ENCODE data around the gene AGAP3. TPM values are rescaled to one million over a fixed set of nuclear protein-coding genes. Genes with fewer than 3 reads are reported as not detected.

AGAP3 gene
- total RNA-seq, 1 experiment from 2014 or later: 103 TPM

DNA sequence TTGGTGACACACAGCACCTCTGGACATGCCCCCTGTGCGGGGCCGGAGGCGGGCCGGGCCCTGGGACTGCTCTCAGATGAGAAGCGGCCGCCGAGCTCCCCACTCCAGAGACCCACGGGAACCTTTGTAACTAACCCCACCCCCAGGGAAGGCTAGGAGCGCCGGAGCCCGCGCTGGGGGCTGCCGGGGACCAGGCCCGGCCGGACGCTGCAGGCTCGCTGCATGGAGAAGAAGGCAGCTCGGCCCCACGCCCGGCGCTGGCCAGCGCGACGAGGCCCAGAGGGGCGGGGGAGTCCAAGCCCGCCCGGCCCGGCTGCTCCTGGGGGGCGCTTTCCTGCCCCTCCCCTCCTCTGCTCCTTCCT, 36.5 kb downstream of the AGAP3 start:
- no peak for DNase-seq (ENCODE audit: low read depth, low spot score)
- intact Hi-C loops (cut with micrococcal nuclease; ENCODE audit: unreplicated experiment) (loop anchor here (5.0 kb wide), 1 partner anchor 180 kb away; no protein-coding TSS in a partner anchor), in situ Hi-C loops (cut with HindIII; ENCODE audit: low pct_unique_long_range_greater_than_20kb, low sequenced_read_pairs) (no loop called here)
- CTCF ChIA-PET: no interaction called here
- POLR2A ChIA-PET: no interaction called here
- H3K27me3 ChIP-seq (ENCODE audit: control insufficient read depth, insufficient read depth, low read length): no peaks in the 10 kb centered on the region
- ATAC-seq: no peak
- H3K27ac ChIP-seq (ENCODE audit: low read length): no peak overlapping the region
- no peak overlapping the region for H3K4me3 ChIP-seq (ENCODE audit: low read depth in 2 of 2, low read length in 2 of 2)
- no peaks in the 10 kb centered on the region for H3K9me3 ChIP-seq (ENCODE audit: control insufficient read depth, insufficient read depth, low read depth, low read length)
- no peaks in the 10 kb centered on the region for H3K36me3 ChIP-seq (ENCODE audit: control insufficient read depth, insufficient read depth, low read length)
- no TSS peak for BruUV-seq (replicated peaks)
- TF ChIP-seq POLR2AphosphoS5 (IDR thresholded peaks at IDR 0.05; ENCODE audit: low read depth, low read length) (no peak), TCF7L2 (IDR thresholded peaks at IDR 0.05; ENCODE audit: low read depth, low read length) (no peak), SIN3A (IDR thresholded peaks at IDR 0.05; ENCODE audit: borderline replicate concordance, insufficient read depth, low read depth, low read length) (no peak)
- TF ChIP-seq, protein P1, sequence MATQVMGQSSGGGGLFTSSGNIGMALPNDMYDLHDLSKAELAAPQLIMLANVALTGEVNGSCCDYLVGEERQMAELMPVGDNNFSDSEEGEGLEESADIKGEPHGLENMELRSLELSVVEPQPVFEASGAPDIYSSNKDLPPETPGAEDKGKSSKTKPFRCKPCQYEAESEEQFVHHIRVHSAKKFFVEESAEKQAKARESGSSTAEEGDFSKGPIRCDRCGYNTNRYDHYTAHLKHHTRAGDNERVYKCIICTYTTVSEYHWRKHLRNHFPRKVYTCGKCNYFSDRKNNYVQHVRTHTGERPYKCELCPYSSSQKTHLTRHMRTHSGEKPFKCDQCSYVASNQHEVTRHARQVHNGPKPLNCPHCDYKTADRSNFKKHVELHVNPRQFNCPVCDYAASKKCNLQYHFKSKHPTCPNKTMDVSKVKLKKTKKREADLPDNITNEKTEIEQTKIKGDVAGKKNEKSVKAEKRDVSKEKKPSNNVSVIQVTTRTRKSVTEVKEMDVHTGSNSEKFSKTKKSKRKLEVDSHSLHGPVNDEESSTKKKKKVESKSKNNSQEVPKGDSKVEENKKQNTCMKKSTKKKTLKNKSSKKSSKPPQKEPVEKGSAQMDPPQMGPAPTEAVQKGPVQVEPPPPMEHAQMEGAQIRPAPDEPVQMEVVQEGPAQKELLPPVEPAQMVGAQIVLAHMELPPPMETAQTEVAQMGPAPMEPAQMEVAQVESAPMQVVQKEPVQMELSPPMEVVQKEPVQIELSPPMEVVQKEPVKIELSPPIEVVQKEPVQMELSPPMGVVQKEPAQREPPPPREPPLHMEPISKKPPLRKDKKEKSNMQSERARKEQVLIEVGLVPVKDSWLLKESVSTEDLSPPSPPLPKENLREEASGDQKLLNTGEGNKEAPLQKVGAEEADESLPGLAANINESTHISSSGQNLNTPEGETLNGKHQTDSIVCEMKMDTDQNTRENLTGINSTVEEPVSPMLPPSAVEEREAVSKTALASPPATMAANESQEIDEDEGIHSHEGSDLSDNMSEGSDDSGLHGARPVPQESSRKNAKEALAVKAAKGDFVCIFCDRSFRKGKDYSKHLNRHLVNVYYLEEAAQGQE (IDR thresholded peaks at IDR 0.05; ENCODE audit: insufficient read depth in 1 of 2, low read depth in 2 of 2, low read length in 1 of 2): no peak
- TF ChIP-seq, protein P2, sequence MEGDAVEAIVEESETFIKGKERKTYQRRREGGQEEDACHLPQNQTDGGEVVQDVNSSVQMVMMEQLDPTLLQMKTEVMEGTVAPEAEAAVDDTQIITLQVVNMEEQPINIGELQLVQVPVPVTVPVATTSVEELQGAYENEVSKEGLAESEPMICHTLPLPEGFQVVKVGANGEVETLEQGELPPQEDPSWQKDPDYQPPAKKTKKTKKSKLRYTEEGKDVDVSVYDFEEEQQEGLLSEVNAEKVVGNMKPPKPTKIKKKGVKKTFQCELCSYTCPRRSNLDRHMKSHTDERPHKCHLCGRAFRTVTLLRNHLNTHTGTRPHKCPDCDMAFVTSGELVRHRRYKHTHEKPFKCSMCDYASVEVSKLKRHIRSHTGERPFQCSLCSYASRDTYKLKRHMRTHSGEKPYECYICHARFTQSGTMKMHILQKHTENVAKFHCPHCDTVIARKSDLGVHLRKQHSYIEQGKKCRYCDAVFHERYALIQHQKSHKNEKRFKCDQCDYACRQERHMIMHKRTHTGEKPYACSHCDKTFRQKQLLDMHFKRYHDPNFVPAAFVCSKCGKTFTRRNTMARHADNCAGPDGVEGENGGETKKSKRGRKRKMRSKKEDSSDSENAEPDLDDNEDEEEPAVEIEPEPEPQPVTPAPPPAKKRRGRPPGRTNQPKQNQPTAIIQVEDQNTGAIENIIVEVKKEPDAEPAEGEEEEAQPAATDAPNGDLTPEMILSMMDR (IDR thresholded peaks at IDR 0.05): no peak
- H3K4me1 ChIP-seq (ENCODE audit: control insufficient read depth, insufficient read depth, low read length): no peaks in the 10 kb centered on the region

DNA sequence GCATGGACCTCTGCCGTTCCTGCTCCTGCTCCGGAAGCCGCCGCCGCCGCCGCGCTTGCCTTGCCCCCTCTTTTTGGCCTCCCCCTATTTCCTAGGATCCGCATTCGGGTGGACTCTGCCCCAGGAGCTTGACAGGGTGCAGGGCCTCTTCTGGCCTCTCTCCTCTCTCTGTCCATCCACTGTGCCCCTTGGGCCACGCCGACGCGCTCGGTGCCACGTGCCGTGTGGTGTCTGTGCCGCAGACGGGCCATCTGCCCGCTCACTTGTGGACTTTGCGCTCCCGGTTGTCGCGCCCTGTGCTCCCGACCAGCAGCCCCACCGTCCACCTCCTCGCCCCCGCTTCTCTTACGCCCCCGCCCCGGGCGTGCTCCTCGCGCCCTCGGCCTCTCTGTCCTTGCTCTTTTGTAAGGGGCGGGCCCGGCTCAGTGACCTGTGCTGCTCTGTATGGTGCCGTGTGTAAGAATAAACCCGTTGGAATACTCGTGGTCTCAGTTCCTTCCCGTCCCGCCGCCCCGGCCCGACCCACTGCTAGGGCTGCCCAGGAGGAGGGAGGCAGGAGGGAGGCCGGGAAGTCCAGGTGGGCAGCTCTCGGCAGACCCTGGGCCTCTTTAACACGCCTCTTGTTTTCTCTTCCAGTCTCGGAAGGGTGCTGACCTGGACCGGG, 37.0 kb downstream of the AGAP3 start:
- in situ Hi-C loops (cut with HindIII; ENCODE audit: low pct_unique_long_range_greater_than_20kb, low sequenced_read_pairs) (no loop called here), intact Hi-C loops (cut with micrococcal nuclease; ENCODE audit: unreplicated experiment) (loop anchor here (5.0 kb wide), 1 partner anchor 179 kb away; no protein-coding TSS in a partner anchor)
- no peaks in the 10 kb centered on the region for H3K27me3 ChIP-seq (ENCODE audit: control insufficient read depth, insufficient read depth, low read length)
- POLR2A ChIA-PET: interaction anchor here (0.5 kb wide), 1 partner anchor 61 kb away, joined by 8 read pairs; no protein-coding TSS in a partner anchor
- H3K27ac ChIP-seq (ENCODE audit: low read length): no peak overlapping the region
- no peaks in the 10 kb centered on the region for H3K4me1 ChIP-seq (ENCODE audit: control insufficient read depth, insufficient read depth, low read length)
- CTCF ChIA-PET: interaction anchor here (0.6 to 1.2 kb wide), 4 partner anchors 18 to 47 kb away, joined by 4 to 6 read pairs (median 5); no protein-coding TSS in a partner anchor
- BruUV-seq (replicated peaks): no TSS peak
- no peak for TF ChIP-seq SIN3A (IDR thresholded peaks at IDR 0.05; ENCODE audit: borderline replicate concordance, insufficient read depth, low read depth, low read length)
- TF ChIP-seq TCF7L2 (IDR thresholded peaks at IDR 0.05; ENCODE audit: low read depth, low read length): no peak
- TF ChIP-seq, protein P1 (IDR thresholded peaks at IDR 0.05; ENCODE audit: insufficient read depth in 1 of 2, low read depth in 2 of 2, low read length in 1 of 2): no peak
- TF ChIP-seq, protein P2 (IDR thresholded peaks at IDR 0.05): no peak
- TF ChIP-seq POLR2AphosphoS5 (IDR thresholded peaks at IDR 0.05; ENCODE audit: low read depth, low read length): no peak
- ATAC-seq (peak; percentile 20), DNase-seq (ENCODE audit: low read depth, low spot score) (no peak)
- H3K4me3 ChIP-seq (ENCODE audit: low read depth in 2 of 2, low read length in 2 of 2): no peak overlapping the region
- no peaks in the 10 kb centered on the region for H3K9me3 ChIP-seq (ENCODE audit: control insufficient read depth, insufficient read depth, low read depth, low read length)
- no peaks in the 10 kb centered on the region for H3K36me3 ChIP-seq (ENCODE audit: control insufficient read depth, insufficient read depth, low read length)

All from Panc1 (cell line).